Activated gamma-delta T cell (primary cell): ENCODE measurements around the gene KAT5.
"Not testable (repeated sequence)": the region's sequence is repeated elsewhere in the genome, so short reads cannot be mapped to it uniquely, and the experiment has no call there.

Source experiments
- DNase-seq: peaks from one replicate; lab custom pipeline; 2025; lab: John Stamatoyannopoulos, UW
- total RNA-seq, 2 donors: gene quantifications; one replicate each; lab custom pipeline; 2026; lab: John Stamatoyannopoulos, UW

The KAT5 gene
- total RNA-seq = 88.7 to 96.1 reads per million in 2 donors

DNA sequence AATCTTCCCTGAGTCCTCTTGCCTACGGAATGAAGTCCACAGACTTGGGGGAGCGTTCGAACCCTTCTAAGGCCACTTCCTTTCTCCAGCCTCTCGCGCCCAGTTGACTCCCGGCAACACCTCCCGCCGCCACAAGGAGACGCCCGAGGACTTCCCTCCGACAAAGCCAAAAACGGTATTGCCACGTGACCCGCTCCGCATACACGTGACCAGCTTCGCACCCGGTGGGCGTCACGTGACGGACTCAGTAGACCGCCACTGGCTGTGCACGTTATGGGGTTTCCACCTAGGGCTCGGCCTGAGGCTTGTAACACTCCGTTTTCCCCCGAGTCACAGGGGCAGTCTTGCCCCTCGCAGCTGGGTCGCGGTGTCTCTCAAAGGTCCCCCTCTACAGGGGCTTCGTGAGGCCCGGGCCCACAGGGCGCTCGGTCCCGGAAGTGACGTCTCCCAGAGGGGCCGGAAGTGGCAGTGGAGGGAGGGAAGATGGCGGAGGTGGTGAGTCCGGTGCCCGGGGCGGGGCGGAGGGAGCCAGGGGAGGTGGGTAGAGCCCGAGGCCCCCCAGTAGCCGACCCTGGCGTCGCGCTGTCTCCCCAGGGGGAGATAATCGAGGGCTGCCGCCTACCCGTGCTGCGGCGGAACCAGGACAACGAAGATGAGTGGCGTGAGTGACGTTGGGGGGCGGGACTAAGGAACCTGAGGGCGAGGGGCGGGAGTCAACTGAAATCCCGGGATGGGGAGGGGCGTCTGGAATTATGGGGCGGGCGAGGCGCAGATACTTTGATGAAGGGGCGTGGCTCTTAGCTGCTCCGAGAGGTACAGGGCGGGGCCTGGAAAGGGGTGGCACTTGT, at the start of gene KAT5:
Gene KAT5, plus strand, starts transcription at position 468 of the 848 bp plus-strand sequence. Its CDS starts 16 bp downstream, at position 484.
- DNase-seq = peak; percentile 83

DNA sequence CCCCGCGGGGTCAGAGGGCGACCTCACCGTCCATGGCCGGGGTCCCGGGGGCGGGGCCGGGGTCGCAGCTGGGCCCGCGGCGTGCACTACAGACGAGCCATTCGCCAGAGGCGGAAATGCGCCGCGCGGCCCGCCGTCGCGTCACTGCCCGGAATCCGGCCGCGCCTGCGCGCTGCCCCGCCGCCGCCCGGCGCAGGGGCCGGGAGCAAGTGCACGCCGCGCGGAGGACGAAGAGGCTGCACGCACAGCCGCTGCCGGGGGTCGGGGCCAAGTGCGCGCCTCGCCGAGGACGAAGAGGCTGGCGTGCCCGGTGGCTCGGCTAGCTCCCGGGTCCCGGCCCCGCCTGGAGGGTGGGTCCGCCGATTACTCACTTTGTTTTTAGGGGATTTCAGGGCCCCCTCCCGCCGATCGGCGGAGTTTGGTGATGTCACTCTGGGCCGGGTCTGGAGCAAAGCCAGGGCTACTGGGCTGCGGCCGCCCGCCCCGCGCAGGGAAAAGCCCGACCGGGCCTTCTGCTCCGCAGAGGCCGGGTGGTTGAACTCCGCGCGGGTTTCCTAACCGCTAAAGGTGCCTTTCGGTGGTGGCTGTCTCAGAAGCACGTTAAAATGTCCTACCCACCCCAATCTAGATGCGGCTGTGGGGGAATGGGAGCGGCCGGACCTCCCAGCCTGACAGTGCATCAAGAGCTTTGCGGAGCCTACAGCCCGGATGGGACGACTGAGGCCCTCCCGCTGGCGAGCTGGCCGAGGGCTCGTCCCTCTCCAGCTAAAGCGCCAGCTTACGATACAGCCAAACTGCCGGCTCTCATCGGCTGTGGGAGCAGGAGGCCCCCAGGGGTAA, 49.0 kb upstream of the KAT5 start, which contains the start of gene RELA:
Gene RELA, minus strand, starts transcription at position 118 of the 840 bp plus-strand sequence. Its CDS starts 84 bp downstream, at position 34.
- DNase-seq = peak; percentile 91

DNA sequence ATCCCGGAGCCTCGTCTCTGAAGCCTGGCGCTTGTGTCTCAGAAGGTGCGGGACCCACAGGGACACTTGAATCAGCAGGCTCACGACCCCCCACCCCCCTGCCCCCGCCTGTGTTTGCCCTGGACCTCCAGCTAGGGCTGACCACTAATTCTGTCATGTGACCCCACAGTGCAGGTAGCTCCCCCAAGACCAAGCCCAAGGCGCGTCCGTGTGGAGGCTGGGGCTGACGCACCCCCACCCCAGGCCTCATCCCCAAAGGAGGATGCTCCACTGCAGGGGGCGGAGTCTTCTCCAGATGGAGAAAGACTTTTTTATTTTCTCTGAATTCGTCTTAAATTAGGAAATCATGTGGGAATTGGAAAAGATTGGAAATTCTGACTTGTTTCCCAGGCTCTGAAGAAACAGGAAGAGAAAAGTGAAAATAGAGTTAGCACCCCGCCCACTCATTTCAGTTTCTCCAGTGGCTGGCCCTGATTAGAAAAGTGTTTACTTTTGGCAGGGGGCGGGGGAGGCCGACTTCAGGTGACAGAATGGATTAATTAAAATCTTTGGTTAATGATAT, 48.3 kb upstream of the KAT5 start:
- no peak for DNase-seq

DNA sequence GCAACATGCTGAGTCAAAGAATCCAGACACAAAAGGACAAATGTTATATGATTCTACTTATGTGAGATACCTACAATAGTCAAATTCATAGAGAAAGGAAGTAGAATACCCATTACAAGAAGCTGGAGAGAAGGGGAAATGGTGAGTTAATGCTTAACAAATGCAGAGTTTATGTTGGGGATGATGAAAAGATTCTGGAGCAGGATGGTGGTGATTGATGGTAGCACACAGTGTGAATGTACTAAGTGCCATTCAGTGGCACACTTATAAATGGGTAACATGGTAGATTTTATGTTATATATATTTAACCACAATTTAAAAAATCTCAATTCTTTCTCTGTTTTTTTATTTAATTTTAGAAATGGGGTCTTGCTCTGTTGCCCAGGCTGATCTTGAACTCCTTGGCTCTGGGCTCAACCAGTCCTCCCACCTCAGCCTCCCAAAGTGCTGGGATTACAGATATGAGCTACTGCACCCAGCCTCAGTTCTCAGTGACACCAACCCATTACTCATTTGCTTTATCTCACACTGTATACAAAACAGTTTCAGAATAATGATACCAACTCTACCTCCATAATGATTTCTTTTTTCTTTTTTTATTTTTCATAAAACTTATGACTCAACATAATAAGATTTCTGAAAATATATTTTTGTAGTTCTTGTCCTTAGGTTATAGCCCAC, 39.7 kb upstream of the KAT5 start:
- DNase-seq = no peak

DNA sequence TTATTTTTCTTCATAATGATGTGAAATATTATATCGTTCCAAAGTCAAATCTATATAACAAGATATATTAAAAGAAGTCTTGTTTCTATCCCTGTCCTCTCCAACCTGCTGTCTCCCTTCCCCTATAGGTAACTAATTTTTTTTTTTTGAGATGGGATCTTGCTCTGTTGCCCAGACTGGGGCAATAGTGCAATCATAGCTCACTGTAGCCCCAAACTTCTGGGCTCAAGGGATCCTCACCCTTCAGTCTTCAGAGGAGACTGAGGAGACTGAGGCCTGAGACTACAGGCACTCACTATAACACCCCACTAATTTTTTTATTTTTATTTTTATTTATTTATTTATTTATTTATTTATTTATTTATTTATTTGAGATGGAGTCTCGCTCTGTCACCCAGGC, 39.1 kb upstream of the KAT5 start:
- DNase-seq = no peak

DNA sequence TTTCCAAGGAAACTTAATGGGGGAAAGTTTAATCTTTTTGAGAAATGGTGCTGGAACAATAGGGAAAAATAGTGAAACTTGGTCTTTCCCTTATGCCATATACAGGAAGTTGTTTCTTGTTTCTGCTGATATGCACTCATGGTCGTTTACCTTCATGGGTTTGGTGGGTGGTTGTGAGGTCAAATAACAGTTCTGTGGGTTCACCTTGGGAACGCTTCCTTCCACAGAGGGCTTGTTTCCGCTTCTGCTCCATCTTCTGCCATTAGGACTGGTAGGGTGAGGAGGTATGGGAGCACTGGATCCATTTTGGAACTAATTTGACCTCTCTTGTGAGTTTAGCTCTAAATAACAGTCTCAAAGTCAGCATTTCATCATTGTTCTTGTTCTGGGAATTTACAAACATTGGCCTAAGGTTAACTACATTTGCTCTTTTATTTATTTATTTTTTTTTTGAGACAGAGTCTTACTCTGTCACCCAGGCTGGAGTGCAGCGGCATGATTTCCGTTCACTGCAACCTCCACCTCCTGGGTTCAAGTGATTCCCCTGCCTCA, 31.8 kb upstream of the KAT5 start:
- no peak for DNase-seq

DNA sequence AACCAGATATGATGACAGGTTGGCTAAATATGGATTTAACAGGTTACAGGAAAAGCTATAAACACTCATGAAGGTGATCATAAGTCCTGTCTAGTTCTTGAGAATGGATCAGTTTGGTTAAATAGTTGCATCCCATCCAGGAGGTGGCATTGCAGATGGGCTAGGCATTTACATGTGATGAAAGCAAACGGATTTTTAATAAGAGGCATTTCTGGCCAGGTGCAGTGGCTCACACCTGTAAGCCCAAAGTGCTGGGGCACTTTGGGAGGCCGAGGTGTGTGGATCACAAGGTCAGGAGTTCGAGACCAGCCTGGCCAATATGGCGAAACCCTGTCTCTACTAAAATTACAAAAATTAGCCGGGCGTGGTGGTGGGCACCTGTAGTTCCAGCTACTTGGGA, 28.6 kb upstream of the KAT5 start:
- not testable (repeated sequence) for DNase-seq

DNA sequence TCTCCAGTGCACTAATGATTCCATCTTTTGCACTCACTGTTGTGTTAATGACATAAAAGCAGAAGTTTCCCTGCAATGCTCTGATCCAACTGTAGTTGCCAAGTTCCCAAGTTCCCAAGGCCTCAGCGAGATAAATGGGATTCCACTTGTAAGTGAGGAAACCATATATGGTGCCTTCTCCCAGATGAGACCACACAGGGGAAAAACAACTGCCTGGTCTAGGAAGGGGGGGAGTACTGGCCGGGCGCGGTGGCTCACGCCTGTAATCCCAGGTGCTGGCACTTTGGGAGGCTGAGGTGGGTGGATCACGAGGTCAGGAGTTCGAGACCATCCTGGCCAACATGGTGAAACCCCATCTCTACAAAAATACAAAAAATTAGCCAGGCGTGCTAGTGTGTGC, 26.1 kb upstream of the KAT5 start:
- DNase-seq = no peak

DNA sequence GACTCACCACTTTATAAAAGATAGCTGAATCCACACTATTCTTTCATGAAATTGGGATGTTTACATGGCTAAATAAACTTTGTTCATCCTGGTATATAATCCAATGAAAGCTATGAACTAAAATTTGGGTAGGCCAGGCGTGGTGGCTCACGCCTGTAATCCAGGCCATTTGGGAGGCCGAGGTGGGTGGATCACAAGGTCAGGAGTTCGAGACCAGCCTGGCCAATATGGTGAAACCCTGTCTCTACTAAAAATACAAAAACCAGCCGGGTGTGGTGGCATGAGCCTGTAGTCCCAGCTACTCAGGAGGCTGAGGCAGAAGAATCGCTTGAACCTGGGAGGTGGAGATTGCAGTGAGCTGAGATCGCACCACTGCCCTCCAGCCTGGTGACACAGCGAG, 20.2 kb upstream of the KAT5 start:
- not testable (repeated sequence) for DNase-seq

DNA sequence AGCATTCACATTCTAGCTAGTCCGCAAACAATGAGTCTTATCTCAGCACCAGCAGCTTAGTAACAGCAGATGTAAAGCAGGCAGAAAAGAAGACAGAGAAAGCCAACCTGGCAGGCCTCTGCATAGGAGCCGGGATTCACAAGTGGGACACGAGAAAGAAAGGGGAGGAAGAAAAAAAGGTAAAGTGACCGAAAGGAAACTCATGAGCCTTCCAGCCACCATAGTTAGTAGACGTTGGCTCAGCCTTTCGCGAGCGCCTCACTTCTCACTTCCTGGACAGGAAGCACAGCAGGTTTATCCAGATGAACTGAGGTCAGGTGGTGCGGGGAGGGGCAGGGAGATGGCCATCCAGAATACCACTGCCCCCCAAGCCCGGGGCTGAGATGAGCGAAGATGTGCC, 19.7 kb upstream of the KAT5 start:
- DNase-seq = no peak

DNA sequence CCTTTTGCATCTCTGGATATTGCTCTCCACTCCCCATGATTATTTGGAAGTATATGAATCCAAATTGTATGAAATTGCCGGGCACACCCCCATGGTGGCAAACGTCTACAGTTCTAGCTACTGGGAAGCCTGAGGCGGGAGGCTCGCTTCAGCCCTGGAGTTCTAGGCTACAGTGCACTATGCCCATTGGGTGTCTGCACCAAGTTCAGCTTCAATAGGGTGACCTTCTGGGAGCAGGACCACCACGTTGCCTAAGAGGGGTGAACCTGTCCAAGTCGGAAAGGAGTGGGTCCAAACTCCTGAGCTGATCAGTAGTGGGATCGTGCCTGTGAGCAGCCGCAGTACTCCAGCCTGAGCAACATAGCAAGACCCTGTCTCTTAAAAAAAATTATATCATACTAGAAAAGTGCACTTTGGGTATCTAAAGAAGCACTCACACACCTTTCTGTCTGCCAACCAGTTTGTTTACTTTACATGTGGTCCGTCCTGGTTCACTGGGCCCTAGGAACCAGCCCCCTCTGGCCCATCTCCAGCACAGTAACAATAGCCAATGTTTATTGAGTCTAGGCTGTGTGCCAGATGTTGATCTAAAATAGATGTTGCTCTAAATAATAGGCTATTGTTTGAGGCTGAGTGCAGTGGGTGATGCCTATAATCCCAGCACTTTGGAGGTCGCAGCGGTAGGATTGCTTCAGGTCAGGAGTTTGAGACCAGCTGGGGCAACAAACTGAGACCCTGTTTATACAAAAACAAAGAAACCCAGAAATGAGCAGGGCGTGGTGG, 16.4 kb upstream of the KAT5 start:
- DNase-seq = no peak

DNA sequence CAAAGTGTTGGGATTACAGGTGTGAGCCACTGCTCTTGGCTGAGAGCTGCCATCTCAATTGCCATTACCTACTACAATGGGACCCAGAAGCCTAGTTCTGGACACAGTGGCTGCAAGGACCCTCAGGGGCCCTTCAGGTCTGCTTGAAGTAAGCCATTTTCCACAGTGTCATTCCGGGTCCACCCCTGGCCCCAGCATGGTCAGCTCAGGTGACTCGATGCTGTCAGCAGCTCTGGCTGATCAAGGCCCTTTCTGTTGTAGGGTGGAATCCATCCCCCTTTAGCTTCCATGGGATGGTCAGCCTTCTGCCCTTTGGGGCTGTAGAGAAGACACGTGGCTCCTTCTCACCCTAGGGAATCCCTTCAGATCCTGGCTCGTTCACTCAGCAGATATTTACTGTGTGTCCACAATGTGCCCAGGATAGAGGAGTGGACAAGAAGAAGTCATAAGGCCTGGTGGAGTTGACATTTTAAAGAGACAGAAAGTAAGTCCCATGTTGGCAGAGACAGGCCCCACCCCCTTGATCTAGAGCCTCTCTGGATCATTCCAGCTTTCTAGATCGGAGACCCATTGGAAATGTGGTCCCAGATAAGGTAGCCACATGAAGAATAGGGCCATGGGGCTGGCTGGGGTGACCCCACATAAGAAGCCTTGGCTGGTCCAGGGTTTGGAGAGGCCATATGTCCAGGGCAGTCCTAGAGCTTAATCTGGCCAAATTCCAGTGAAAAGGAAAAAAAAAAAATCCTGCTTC, 15.1 kb upstream of the KAT5 start:
- no peak for DNase-seq

DNA sequence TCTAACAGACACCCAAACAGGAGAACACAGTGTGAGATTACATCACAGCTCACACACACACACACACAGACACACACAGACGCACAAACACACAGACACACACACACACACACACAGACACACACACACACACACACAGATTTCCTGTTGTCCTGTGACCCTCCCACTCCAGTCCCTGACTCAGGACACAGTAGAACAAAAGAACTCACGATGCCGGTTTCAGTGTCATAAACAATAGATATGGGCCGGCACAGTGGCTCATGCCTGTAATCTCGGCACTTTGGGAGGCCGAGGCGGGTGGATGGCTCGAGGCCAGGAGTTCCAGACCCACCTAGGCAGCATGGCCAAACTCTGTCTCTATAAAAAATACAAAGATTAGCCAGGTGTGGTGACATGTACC, 13.8 kb upstream of the KAT5 start:
- no peak for DNase-seq

DNA sequence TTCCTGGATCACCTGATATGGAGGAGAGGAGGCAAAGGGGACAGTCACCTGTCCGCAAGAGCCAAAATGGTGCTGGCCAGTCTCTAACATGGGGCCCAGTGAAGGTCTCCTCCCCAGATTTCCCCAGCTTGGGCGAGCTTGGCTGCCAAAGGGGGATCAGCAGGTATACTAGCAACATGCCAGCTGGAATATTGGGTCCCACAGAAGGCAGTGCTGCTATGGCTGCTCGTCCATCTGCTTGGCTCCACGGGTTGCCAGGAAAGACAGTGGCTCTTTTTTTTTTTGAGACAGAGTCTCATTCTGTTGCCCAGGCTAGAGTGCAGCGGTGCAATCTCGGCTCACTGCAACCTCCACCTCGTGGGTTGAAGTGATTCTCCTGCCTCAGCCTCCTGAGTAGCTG, 12.7 kb upstream of the KAT5 start:
- no peak for DNase-seq

DNA sequence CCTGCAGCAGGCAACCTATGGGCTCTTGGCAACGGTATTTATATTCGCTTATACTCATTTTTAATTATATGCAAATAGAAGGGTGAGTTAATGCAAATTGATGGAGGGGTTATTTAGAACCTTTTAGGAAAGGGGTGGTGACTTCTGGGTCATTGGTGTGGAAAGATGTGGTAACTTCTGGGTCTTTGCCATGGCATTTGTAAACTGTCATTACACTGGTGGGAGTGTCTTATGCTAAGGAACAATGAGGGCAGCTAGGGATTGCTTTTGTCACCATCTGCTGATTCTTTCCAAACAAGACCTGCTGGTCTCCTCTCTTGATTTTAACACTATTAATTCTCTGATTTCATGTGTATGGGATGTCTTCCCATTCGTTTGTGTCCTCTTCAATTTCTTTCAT, 11.7 kb upstream of the KAT5 start:
- no peak for DNase-seq

DNA sequence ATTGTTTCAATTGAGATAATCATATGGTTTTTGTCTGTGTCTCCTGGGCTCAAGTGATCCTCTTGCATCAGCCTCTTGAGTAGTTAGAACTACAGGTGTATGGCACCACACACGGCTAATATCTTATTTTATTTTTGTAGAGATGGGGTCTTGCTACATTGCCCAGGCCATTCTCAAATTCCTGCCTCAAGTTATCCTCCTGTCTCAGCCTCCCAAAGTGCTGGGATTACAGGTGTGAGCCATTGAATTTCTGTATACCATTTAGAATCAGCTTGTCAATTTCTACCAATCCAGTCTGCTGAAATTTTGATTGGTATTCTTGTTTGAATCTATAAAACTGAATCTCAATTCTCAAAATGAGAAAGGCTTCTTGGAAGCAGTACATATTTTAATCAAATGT, 10.4 kb upstream of the KAT5 start:
- no peak for DNase-seq

DNA sequence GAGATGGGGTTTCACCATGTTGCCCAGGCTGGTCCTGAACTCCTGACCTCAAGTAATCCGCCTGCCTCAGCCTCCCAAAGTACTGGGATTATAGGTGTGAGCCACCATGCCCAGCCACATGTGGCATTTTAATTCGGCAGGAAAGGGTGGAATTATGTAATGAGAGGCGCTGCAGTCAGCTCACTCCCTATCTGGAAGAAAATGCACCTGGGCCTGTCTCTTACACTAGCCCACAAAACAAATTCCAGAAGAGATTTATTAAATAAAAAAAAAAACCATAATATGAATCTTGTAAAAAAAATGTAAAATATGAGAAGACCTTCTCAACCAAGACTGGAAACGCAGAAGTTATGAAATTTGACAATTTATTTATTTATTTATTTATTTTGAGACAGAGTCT, 8.2 kb upstream of the KAT5 start:
- no peak for DNase-seq

DNA sequence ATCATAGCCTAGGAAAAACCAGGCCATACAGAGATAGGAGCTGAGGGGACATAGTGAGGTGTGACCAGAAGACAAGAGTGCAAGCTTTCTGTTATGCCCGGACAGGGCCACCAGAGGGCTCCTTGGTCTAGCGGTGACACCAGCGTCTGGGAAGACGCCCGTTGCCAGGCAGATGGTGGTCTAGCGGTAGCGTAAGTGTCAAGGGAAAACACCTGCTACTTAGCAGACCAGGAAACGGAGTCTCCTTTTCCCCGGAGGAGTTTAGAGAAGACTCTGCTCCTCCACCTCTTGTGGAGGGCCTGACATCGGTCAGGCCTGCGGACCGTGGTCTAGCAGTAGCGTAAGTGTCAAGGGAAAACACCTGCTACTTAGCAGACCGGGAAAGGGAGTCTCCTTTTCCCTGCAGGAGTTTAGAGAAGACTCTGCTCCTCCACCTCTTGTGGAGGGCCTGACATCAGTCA, 5.7 kb upstream of the KAT5 start:
- not testable (repeated sequence) for DNase-seq

DNA sequence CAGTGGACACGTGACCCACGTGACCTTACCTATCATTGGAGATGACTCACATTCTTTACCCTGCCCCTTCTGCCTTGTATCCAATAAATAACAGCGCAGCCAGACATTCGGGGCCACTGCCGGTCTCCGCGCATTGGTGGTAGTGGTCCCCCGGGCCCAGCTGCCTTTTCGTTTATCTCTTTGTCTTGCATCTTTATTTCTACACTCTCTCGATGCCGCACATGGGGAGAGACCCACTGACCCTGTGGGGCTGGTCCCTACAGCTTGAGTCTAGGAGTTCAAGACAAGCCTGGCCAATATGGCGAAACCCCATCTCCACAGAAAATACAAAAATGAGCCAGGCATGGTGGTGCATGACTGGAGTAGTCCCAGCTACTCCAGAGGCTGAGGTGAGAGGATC, 5.0 kb upstream of the KAT5 start:
- not testable (repeated sequence) for DNase-seq

DNA sequence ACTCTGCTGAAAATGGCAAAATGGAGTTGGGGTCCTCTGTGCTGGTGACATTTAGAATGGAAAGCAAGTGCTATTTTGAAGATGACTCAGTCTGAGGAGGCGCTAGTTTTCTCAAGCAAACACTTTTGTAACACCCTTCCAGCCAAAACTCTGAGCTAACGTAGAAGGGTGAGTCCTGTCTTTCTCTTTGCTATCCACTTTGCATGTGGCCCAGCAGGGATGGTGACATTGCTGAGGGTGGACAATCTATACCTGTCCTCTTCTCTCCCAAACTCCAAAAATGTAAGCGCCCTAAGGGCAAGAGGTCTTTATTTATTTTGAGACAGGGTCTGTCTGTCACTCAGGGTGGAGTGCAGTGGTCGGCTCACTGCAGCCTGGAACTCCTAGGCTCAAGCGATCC, 3.6 kb upstream of the KAT5 start:
- no peak for DNase-seq
